Activated naive CD4-positive, alpha-beta T cell treated with anti-CD3 and anti-CD28 coated beads, Interleukin-2, amount 50 U/mL, for 16 hours (primary cell): Measurements from ENCODE around the gene SALL4.
"Not testable (repeated sequence)": the region's sequence is repeated elsewhere in the genome, so short reads cannot be mapped to it uniquely, and the experiment has no call there.

Experiments
- DNase-seq: peaks from one replicate; pipeline ENCODE4 v3.0.0-alpha.2; 2020

SALL4 gene

DNA sequence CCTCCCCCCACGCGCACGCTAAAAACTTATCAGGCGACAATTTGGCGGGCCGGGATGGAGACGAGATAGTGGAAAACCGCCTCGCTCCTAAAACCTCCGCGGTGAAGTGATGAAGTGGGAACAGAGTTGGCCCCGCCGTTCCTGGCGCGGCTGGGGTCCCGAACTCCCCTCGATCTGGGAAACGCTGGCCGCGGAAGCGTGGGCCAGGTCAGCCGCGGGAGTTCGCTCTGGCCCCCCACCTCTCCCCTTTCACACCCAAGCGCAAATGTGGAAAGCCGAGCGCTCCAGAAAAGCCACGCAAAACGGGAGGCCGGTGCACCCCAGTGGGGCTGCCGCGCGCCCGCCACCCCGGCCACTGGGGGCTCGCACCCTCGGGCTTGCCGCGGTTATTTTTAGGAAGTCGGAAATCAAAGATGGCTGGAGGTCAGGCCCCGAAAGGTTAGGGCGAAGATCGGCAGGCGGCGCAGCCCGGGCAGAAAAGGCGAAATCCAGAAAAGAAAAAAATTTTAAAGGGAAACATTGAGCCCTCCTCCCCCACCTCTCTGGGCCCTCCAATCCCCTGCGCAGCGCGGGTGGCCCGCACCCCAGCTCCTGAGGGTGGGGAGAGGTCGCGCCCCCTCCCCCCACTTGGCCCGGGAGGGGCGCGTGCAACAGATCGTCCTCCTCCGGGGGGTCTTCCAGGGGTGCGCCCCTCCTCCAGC, 1.0 kb downstream of the SALL4 start:
- DNase-seq = no peak

DNA sequence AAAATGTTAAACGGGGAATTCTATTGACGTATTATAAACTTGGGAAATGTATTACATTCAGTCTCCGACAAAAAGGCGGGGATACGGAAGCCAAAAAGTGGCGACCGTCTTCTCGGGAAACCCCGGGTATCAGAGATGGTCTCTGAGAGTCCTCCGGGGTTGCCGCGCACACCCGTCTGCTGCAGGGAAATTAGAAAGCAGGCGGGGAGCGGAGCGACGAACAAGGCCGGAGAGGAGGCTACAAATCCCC, 1.5 kb downstream of the SALL4 start:
- DNase-seq = no peak

DNA sequence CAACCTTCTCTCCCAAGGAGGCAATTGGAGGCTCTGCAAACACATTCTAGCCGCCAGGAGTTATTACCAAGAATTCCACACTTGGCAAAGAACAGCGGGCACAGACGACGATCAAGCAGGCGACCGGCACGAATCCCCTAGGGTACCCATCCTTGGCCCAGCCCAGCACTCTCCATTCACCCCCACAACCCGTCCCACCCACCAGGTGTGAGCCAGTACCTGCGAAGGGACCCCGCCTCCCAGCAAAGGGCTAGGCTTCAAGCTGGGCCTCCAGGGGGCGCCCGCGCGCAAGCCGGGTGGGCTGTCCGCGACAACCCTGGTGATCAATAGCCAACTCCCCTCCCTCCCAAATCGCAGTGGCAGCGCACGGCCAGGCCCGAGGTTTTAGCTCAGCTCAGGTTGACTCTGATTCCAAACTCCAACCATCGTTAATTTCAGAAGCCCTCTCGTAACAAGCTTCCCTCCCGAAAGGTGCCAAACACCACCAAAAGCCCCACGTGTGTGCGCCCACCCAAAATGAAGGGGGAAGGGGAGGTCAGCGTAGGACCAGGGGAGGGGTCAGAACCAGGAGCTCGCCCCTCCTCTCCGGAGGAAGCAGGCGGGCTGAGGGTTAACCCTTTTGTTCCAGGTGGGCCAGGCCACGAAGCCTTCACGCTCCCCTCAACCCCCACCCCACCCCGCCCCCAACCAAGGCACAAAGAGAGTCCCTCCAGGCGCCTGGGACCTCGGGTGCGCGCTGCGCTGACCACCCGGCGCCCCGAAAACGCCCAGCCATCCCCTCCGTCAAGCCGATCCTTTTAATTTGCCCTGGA, 2.1 kb downstream of the SALL4 start:
- peak; percentile 56 for DNase-seq

DNA sequence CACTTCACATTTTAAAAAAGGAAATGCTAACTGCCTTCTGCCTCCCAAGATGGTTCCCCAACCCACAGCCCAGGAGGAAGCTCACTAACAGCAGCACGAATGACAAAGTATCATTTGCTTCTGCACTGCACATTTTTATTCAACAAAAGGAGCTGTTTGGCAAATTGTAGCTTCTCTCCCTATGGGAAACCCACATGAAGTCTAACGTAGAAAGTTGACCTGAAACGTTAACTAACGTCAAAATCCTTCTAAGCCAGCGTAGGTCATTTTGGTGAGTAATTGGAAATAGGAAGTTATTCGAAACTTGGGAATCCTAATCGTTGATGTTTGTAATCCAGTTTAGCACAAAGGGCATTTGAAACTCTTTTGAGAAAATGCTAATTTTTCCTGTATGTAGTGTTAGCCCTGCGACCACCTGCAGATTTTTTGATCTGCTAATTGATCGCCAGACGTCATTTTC, 2.9 kb downstream of the SALL4 start:
- no peak for DNase-seq

DNA sequence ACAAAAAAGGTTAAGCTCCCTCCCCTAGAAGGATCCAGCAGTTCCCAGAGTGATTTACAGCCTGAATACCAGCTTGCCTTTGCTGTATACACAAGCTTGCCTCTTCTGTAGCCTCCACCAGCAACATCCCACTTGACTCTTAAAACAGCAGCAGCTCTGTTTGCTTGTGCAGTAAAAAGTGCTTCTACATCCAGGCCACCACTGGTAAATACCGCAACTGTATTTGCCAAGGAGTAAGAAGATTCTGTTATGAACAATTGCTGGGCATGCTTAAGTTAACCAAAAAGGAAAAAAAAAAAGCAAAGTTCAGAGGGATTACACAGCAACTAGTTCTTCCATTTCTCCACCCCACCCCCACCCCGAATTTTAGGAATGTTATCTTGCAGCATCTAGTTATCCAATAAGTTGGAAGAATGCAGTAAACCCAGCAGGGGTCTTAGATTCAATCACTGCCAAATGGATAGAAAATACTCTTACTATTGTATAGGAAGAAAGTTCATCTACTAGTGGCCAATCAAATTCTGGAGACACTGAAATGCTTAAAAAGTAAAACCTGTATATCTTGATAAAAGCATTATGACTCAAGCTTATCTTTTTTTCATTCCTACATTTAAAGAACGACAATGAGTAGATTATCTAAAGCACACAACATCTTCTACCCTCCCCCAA, 4.8 kb downstream of the SALL4 start:
- no peak for DNase-seq

DNA sequence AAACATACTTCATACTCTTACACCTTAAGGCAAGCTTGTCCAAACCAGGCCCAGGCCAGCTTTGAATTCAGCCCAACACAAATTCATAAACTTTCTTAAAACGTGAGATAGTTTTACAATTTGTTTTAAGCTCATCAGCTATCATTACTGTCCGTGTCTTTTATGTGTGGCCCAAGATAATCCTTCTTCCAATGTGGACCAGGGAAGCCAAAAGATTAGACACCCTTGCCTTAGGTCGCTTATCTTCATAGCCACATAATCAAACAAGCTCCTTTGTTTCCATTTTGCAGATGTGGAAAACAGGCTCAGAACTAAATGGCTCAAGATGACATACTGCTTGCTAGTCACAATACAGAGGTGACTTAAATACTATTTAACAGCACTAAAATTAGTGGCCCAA, 6.0 kb downstream of the SALL4 start:
- no peak for DNase-seq

DNA sequence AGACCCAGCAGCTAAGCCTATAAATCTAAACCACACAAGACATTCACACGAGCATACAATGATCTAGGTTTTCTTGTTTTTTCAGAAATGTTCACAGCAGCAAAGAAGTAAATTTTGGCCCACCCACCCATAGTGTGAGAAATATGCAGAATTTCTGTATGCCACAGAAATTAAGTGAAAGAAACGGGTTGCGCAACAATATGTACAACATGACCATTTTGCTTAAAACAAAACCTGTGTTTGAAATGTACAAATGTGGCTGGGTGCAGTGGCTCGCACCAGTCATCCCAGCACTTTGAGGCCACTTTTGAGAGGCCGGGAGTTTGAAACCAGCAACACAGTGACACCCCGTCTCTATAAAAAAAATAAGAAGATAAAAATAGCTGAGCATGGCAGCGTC, 9.4 kb downstream of the SALL4 start:
- no peak for DNase-seq

DNA sequence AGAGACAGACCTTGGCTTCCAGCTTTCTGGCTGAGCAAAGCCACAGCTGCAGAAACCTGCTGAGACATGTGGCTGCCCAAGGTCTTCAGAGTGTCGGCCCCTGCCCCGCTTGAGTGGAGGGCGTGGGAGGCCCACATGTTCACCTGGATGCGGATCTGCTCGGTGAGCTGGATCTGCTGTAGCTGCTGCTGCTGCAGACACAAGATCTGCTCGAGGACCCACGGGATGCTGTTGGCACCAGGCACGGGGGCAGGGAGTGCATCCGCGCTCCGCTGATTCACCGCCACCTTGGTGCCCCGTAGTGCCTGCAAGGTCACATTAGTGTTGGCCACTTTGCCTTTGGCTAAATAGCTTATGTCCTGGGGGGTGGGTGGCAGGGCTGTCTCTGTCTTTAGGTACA, 10.7 kb downstream of the SALL4 start:
- DNase-seq = no peak

DNA sequence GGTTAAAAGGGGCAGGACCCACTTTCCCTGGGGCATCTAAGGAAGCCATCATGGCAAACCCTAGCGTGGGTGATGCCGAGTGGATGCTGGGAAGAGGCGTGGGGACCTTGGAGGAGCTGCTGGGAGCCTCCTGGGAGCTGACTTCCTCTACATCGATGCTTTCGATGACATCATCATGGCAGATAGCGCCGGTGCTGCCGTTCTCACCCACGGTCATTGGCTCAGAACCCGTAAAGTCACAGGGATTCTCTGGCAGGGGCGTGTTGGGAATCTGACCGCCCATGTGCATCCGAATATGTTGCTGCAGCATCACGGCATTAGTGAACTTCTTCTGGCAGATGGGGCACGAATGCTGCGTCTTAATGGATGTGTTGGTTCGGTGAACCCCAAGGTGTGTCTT, 12.1 kb downstream of the SALL4 start:
- DNase-seq = no peak

DNA sequence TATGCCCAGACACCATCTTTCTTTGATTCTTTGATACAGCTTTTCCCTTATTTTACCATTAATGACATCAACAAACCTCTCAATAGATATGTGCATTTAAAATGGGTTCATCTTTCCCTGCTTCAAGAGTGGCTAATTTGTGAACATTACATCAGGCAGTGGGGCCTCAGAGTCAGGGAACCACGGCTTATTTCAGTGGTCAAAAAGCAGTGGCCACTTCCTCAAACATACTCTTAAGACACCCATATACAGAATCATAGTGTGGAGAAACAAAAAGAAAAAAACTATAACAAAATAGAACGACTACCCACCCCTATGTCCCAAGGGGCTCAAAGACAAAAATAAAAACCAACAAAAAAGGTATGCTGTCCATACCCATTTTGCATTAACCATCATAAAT, 12.9 kb downstream of the SALL4 start:
- DNase-seq = no peak

DNA sequence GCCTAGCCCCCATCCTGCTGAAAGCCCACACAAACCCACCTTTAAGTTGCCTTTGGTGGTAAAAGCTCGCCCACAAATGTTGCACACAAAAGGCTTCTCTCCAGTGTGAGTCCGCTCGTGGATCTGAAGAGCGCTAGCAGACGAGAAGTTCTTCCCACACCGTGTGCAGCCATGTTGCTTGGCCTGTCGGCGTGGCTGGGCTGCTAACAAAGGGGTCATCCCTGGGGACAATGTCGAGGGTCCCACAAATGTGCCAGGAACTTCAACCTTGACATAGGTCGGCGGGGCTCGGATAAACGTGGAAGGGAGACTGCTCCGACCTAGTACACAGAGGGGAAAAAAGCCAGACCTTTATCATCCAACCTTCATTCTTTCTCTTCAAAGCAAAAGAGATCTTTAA, 13.5 kb downstream of the SALL4 start:
- DNase-seq = no peak

DNA sequence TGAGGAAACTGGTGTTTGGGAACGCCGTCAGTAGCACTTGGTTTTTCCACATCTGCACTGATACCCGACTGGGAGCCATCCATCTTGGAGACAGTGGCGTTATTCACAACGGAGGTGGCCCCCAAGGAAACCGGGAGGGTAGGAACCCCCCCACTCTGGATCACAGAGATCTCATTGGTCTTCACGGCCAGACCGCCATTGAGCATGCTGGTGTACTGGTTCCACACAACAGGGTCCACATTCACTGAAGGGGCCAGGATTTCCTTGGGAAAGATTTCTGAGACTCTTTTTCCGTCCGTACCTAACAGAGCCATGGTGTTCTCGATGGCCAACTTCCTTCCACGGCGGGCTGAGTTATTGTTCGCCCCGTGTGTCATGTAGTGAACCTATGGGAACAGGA, 18.0 kb downstream of the SALL4 start:
- DNase-seq = no peak

DNA sequence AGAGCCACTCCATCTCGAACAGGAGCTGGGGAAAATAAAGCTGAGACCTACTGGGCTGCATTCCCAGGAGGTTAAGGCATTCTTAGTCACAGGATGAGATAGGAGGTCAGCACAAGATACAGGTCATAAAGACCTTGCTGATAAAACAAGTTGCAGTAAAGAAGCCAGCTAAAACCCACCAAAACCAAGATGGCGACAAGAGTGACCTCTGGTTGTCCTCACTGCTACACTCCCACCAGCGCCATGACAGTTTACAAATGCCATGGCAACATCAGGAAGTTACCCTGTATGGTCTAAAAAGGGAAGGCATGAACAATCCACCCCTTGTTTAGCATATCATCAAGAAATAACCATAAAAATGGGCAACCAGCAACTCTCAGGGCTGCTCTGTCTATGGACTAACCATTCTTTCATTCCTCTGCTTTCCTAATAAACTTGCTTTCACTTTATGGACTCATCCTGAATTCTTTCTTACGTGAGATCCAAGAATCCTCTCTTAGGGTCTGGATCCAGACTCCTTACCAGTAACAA, 24.0 kb downstream of the SALL4 start:
- DNase-seq = not testable (repeated sequence)

DNA sequence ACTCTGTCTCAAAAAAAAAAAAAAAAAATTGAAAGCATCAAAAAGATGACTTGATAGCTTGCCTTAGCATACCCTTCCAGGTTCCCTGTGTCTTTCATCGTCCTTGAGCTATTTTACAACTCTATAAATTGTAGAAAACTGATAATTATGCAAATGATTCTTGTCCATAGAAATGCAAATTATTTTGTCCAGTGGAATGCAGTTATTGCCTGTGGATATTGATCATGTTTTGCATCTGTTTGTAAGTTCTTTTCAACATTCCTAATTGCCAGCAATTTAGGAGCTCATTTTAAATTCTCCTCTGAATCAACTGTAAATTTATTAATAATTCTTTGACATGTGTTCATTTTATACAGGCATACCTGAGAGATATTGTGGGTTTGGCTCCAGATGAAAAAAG, 27.1 kb downstream of the SALL4 start:
- DNase-seq = no peak

DNA sequence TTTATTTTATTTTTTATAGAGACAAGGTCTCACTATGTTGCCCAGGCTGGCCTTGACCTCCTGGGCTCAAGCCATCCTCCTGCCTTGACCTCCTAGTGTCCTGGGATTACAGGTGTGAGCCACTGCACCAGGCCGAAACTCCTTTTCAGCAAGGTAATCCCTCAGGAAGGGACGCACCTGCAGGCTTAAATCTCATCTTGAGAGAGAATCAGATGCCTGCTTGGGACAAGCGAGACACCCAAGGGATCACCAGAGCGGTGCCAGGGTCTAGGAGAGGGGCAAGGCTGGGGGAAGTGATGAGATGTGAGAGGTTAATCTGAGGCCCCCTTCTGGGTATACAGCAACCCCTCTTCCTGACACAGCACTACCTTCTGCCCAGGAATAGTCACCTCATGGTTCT, 30.1 kb downstream of the SALL4 start:
- DNase-seq = no peak

DNA sequence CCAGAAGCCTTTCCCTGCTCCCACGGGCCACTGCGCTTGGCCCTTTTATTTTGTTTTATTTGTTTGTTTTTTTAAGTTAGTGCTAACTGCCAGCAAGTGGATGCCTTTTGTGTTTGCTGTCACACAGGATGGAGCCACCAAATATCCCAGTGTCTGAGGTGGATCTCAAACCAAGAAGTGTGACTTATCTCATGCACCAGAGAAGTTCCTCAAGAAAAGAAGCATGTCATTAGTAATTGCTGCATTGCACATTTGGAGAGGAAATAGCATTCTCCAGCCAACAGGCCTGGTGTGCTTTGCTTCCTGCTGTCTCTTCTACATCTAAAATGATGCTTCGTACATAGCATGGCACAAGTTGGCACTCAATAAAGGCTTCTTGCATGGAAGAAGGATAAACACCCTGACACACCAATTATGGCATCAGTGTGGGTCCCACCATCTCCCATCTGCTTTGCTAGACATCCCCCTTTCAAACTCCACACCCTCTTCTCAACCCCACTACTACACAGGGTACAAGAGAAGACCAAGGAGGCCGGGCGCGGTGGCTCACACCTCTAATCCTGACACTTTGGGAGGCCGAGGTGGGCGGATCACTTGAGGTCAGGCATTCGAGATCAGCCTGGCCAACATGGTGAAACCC, 32.2 kb downstream of the SALL4 start:
- no peak for DNase-seq

DNA sequence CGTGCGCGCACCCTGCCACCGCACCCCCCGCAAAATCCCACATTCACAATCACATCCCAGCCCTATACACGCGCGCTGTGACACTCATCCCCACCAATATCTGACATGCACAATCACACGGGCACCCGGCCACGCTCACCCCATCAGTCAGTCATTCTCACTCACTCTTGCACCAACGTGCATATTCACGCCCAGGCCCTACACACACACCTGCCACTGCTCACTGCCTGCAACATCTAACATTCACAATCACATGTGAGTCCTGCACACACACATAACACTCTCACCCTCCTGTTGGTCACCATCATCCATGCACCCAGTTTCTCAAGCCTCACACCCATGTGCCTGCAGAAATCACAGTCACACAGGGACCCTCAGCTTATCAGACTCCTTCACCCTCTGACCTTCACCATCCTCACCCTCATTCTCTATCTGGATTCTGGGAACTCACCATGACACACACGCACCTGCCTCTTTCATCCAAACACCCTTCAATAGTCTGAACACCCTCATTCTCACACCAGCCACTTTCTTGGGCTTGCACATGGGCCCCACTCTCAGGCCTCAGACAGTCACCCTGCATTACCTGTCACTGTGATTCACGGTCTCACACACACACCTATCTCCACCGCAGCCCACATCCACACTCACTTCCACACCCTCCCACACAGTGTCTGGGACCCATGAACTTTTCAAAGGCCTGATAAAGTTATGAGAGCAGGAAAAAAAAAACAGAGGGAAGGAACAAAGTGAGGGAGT, 33.4 kb downstream of the SALL4 start:
- no peak for DNase-seq

DNA sequence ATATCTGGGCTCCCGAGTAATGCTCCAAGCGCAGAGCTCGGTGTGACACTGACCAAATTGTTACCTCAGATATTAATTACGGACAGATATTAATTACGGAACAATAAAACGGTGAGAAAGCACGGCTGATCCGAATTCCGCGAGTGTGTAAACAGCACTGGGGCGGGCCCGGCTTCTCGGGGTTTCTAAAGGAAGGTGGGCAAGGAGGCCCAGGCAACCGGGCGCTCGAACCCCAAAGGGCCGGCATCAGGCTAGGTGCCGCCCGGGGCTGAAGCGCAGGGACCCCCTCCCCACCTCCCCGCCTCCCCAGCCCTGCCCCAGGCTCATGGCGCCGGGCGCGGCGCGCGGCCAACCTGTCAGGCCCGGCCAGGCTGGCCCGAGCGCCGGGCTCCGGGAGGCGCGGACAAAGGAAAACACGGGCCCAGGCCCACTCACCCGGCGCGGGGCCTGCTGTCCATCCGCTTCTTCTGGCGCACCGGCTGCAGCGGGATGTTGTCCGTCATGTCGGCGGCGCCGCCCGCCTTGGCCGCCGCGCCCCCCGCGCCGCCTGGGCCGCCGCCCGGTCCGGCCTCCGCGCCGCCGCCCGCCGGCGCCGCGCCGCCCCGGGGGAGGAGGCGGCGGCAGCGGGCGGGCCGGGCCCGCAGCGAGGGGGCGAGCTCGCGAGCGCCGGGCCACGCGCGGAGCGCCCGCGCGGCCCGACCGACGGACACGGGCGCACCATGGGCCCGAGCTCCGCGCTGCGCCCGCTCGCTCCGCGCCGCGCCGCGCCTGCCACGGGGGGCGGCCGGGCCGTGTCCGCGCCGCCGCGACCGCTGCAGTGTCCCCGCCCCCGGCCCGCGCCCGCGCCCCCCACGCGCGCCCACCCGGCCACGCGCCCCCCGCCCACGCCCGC, 34.2 kb downstream of the SALL4 start, which contains the start of gene ATP9A:
Gene ATP9A (minus strand): TSS at position 524 of the 892 bp plus-strand sequence. CDS start 21 bp downstream, at position 503.
- DNase-seq = no peak

DNA sequence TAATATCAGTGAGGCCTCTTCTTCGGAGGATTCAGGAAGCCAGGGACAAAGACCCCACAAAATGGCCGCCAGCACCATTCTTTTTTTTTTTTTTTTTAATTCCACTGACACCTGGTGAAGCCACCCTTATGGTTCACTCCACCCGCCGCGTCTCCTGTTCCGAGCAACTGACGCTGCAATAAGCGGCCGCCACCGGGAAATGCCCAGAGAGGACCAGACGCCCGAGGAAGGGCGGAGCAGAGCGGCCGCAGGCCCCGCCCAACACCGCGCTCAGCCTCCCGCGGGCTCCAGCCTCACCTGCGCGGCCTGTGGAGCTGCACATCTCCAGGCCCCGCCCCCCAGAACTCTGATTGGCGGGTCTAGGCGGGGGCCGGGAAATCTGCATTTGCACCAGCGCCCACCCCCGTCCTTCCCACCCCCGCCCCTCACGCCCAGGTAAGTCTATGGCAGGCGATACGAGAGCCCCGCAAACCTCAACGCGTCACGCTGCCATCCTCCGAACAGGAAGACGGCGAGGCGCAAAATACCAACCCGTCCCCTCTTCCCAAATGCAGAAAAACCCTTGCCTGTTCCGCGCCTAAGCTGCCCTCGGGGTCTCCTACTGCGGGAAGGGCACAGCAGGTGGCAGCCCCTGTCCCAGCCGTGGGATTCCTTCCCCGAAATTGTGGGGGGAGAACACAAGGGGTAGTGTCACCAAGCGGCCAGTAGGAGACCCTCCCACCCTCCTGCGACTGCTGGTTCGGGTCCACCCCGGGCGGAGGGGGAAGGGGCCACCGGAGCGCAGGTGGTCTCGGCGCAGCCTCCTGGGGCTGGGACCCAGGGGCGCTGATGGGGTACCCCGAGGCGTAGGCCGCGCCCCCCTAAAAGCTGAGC, 35.1 kb downstream of the SALL4 start:
- peak; percentile 24 for DNase-seq

DNA sequence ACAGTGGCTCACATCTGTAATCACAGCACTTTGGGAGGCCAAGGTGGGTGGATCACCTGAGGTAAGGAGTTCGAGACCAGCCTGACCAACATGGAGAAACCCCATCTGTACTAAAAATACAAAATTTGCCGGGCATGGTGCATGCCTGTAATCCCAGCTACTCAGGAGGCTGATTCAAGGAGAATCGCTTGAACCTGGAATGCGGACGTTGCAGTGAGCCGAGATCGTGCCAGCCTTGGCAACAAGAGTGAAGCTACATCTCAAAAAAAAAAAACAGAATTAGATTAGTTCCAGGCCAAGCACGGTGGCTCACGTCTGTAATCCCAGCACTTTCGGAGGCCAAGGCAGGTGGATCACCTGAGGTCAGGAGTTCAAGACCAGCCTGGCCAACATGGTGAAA, 36.9 kb downstream of the SALL4 start:
- DNase-seq = not testable (repeated sequence)
